AG20443 (cell line): ENCODE measurements around the gene SDK1.
"Not testable (repeated sequence)": the region's sequence is repeated elsewhere in the genome, so short reads cannot be mapped to it uniquely, and the experiment has no call there.

Experiments
- DNase-seq: peaks from one replicate; pipeline ENCODE4 v3.0.0; 2012; ENCODE audit warnings: low spot score, mixed read lengths

The SDK1 gene

DNA sequence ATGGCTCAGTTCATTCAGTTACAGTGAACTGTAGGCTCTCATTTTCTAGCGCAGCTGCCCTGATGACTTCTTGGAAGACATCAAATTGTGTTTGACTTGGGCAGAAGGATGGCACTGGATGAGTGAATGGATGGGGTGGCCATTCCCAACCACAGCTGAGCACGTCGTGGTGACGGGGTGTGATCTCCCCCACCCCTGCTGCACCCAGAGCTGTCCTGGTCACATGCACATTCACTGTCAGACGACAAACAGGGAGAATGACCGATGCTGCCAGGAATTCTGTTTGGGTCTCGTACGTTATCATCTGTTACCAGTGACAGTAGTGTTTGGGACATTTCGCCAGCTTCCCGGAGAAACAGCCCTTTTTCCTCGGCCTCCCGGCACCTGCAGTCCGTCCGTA lies 623.2 kb downstream of the SDK1 start:
- DNase-seq = no peak

DNA sequence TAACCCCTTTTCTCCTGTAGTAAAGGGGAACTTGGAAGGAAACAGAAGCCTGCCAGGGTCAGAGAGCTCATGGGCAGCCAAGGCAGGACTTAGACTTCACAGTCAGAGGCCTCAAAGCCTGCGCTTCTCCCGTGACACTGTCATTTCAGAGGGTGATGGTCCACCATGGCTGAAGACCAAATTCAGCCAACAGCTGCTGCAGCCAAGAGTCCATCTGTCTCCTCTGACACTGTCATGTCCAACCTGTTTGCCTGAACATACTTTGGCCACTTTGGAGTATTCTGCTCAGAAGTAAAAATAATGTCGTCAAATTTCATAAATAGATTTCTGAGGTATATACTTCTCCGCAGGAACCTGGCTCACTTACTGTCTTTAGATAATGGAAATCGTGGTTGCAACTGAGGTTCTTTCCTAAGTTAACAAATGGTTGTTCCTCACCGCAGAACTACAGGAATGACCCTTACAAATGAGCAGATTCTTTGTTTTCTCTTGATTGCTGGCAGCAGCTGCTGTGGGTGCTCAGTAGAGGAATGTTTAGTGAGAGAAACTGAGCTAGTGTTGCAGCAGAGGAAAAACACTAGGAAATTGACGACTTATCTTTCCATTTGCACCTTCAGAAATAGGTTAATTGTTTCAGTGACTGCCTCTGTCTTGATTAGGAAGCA lies 626.5 kb downstream of the SDK1 start:
- no peak for DNase-seq

DNA sequence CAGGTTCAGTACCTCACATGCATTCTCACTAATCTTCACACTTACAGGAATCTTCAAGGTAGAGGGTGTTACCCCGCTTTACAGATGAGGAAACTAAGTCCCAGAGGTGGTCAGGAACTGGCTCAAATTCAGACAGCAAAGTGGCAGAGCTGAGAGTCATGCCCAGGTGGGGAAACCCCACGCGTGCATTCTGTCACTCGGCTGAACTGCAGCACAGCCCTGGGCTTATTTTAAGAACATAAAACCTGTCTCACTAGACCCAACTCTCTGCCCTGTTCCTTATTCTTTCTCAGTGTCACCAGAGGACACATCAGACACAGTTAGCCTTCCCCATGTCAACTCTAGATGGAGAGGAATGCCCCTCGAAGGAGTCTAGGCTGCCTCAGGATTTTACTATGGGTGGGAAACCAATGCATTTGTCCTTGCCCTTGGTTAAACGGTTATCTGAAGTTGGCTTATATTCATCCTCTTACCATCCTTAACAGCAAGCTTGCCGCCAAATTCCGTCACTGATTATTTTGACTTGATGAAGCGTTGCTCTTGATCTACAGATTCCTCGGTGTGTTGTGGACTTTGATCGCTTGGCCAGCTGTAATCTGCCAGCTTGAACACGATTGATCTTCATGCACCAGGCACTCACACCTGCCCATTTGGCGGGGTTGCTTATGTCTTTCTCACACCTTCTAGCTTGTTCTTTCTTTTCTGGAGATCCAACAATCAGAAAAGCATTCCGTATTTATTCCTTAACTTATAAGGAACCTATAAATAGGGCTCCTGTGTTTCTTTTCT lies 627.9 kb downstream of the SDK1 start:
- no peak for DNase-seq

DNA sequence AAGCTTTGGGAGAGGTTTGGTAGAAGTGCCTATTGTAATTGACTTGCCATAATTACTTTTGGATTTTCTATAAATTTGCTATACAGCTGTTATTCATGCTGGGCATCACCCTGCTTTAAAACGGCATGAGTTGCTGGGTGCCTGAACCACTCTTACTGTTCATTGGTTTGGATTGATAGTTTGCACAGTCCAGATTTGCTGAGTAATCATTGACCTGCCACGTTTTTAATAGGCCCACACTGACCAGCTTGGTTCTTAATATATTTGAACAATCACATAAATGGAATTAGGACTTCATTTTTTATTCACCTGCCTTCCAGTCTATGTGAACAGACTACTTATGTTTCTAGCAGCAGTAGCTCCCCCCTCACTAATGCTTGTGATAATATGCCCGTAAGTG lies 630.8 kb downstream of the SDK1 start:
- DNase-seq = no peak

DNA sequence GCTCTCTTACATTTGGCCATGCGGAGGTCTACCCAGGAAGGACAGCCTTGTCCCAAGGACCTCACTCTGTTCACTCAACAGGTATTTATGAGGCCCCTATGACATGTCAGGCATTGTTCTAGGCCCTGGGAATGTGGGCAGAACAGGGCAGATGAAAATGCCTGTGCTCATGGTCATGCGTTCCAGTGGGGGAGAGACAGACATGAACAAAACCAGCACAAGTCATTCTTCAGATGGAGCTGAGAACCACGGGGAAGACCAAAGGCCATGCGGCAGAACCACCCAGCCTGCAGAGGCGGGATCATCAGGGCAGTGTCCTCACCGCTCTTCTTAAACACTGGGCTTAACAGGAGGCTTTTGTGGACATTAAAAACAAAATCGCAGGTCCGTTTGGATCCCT lies 636.1 kb downstream of the SDK1 start:
- DNase-seq = no peak

DNA sequence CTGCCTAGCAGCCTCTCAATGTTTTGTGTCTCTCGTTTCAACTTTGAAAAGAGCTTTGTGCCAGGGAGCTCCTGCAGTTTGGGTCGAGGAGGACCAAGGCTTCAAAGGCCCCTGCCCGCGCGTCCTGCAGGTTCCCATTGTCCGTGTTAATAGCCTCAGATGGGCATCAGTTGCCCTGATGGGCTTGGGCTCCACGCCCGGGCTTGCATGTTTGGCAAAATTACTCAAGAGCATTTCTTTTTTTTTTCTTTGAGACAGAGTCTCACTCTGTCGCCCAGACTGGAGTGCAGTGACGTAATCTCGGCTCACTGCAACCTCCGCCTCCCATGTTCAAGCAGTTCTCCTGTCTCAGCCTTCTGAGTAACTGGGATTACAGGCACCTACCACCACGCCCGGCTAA lies 636.6 kb downstream of the SDK1 start:
- DNase-seq = no peak

DNA sequence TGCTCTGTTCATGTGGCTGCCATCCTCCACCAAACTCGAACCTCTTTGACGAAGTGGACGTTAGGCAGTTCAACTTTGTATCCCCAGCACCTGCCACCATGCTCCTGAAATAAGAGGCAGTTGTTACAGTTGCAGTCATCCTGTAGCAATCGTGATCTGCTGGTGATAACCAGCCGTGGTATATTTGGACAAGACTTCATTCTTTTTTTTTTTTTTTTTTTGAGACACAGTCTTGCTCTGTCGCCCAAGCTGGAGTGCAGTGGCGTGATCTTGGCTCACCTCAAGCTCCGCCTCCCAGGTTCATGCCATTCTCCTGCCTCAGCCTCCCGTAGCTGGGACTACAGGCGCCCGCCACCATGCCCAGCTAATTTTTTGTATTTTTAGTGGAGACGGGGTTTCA lies 640.7 kb downstream of the SDK1 start:
- DNase-seq = not testable (repeated sequence)

DNA sequence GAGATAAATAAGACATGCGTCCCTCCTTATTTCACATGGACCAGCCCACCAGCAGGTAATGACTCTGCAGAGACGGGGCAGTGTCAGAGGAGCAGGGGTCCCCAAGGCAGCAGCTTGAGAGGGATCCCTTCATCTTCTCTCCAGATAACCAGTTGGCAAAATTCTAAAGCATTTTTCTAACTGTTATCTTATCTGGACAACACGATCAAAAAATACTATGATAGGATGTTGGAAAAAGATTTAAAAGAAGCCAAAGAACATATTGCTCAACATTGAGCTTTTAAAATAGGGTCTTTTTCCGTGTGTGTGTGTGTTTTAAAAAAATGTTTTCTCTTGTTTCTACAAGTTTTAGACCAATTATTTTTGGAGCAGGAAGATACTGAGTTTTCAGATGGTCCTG lies 641.2 kb downstream of the SDK1 start:
- DNase-seq = no peak

DNA sequence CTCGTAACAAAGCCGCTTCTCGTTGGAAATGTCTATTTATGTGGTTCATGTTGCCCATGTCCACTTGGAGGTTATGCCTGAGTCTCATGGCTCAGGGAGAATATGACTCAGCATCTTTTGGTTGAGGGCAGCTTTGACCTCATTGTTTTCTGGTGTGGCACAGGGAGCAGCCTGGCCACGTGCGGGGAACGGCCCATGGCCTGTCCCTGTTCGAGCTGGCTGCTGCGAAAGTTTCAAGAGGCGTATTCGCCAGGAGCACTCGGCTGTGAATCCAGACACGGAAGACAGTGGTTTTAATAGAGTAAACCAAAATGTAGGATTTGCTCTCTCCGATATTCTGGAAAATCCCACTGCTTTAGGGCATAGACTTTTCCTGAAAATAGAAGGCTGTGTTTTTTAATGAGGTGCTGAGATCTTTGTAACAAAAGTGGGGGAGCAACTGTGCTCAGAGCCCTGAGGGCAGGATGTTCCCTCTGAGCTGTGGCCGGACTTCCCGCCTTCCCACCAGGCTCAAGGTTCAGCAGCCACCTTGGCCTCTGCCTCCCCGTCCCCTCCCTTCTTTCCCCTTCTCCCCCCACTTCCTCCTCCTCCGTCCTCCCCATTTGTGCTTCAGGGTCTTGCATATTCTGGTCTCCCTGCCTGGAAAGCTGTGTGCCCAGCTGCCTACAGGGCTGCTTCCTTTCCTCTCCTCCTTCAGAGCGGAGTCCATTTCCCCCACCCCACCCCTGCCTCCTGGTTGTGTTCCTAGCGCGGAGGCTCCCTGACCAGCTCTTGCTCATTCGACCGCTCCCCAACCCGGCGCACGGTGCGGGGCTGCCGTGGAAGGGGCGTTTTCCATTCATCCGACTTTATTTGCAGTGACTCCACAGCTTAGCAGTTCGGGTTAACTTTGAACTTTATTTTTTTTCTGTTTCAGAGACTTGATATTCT lies 642.0 kb downstream of the SDK1 start:
- DNase-seq = no peak

DNA sequence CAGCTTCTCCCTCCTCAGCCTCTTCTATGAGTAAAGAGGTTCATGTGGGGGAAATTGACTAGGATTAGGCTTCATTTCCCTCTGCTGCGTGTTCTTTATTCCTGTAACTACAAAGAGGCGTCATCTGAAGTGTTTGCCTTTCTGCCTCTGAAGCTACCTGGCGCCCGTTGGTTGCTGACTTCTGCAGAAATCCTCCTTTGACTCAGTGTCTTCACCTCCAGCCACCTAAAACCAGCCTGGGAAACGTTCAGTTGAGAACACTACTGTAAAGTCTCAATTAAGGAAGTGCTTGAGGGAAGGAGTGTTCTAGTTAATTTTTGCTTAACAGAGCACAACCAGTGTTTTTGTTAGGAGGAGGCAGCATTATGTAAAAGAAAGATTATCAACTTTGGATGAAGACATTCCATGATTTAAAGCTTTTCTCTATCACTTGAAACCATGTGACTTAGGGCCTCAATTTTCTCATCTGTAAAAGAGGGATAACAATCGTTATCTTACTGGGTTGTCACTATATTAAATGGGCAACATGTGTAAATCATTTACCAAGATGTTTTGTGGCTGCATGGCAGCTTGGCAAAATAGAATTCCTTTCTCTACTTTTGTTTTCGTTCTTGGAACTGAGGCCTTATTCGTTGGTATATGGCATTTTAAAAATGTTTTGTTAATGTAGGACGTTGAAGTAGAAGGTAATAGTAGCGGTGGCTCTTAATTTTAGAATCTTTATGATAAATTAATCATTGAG lies 642.9 kb downstream of the SDK1 start:
- no peak for DNase-seq

DNA sequence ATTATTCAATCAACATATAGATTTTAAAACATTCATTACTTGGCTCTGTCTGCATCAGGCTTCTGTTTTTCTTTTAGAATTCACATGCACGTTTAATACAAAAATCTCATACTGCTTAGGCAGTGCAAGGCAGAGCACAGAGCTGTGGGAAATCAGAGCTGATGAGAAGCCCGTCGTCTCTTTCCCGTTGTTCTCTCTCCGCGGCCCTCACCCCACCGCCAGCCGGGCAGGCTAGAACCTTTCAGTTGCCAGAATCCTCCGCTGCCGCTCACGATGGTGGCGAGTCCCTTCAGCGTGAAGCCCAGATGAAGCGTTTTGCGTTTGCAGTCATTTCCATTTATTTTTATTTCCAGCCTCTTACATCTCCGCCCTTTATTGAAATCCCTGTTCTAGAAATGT lies 648.2 kb downstream of the SDK1 start:
- no peak for DNase-seq

DNA sequence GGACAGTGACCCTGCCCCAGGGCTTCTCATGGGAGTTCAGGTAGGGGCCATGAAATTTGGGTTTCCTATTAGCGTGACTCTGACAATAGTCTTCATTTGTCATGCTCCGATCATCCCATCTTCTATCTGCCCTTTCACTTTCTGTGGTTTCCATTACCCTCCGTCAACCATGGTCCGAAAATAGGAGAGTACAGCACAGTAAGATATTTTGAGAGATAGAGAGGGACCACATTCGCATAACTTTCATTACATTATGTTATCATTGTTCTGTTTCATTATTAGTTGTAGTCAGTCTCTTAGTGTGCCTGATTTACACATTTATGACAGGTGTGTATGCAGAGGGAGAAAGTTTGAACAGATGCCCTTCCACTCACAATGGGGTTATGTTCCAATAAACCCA lies 649.2 kb downstream of the SDK1 start:
- DNase-seq = no peak

DNA sequence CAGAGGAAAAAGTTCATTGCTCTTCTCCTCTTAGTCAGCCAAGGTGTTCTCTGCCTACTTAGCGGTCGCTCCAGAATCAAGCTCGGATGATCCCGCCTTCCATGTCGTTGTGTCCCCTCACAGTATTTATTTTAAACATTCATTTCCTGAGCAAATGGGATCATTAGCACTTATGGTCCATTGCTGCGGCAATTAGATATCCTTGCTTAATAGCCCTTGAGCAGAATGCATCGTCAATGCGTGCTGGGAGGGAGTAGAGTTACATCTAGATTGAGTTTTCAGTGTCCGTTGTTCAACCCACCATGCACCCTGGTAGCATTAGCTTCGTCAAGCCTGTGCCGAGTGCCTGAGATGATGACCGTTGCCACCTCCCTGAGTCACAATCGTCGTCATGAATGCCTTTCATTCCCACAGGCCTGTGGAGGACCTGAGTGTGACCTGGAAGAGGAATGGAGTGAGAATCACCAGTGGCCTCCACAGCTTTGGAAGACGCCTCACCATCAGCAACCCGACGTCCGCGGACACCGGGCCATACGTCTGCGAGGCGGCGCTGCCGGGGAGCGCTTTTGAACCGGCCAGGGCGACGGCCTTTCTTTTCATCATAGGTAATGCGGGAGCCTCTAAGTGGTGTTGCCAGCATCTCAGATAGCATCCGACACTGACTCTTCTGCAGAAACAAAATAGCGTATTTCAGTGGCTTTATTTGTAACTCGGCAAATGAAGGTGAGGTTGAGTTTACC lies 650.4 kb downstream of the SDK1 start:
- no peak for DNase-seq

DNA sequence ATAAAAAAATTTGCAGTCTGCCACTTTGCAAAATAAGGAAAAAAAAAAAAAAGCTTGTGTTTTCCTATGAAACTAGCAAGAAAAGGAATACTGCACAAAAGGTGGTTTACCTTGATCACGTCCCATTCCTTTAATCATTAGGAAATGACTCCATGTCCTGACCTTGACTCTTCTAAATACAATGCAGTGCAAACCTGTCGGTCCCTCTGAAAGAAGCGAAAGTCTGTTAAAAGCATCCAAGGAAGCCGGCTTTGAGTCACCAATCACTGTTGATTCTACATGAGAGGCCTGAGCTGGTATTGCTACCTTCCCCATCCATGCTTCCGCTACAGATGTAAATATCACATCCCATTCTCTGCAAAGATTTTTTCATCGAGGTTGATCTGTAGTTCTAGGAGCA lies 652.1 kb downstream of the SDK1 start:
- DNase-seq = no peak

DNA sequence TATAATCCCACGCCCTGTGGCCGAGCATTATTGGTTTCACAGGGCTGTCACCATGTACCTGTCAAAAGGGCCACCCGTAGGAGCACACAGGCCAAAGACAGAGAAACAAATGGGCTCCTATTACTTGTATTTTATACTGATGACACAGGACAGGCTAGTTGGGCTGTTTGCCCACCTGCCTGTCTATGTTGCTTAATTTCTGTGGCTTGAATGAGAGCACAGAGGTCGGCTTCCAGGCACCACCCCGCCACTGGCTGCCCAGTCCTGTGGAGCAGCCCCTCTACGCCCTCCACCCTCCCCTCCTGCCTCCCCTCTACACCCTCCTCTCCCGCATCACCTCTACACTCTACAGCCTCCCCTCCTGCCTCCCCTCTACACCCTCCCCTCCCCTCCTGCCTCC lies 652.9 kb downstream of the SDK1 start:
- DNase-seq = no peak

DNA sequence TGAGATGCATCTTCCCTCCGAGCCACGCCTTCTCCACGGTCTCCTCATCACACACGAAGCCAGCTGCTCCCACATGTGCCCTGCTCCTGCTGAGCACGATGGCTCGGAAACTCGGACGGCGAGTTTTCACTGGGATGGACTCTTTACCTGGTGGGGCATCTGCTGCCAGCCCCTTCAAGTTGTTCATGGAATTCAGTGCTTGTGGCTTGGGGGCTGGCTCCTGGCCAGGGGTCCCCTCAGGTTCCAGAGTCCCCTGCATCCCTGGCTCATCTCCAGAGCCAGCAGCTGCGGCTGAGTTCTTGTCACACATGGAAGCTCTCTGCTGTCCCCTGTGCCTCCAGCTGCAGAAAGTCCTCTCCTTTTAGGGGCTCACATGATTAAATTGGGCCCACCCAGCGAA lies 654.0 kb downstream of the SDK1 start:
- DNase-seq = no peak

DNA sequence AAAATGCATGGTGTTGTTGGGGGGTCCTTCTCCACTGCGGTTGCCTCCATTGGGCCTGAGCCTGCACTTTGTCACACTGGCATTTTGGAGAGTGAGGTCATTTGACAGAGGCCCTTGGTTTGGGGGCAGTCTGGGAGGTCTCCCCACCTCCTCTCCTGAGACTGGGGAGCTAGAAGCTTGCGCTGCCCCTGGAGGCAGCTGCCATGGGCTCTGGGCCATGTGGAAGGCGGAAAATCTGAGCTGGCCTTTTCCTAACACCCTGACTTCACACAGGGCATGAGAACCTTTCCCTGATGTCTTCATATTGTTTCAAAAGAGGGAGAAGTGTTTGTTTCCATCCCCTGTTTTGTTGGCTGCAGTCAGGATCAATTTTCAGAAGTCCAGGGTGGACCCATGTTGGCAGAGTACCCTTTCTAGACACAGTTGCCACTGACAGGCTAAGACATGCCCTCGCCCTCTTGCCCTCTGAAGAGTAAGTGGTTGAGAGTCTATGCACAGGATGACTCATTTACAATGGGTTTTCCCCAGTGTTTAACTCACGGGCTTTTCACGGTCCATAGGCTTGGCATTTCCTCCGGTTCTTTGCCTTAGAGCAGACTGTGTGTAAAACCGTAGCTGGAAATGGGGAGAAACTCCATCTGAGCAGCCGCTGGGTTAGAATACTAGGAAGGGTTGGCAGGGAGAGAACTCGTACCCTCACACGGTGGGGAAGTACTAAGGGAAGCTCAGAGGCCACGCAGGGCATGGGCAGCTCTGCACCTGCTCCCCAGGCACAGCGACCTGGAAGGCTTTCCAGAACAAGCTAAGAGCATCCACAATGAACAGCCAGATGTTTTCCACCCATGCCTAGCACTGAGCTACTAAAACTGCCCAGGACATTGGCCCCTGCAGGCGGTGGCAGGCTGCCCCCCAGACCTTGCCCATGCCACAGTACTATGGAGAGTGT lies 655.0 kb downstream of the SDK1 start:
- DNase-seq = no peak

DNA sequence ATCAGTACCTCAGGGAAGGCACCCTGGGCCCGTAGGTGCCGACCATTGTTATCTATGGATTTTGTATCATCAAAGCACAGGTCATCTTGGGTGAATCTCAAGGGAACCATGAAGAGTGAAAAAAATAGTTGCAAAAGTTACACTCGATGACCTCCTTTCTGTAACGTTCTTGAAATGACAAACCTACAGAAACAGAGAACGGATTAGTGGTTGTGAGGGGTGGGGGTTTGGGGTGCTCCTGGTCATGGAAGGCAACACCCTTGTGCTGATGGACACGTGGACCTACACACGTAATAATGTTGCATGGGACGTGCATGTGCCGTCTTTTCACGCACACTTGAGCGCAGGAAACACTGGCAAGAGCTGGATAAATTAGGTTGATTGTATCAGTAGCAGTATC lies 655.9 kb downstream of the SDK1 start:
- DNase-seq = no peak

DNA sequence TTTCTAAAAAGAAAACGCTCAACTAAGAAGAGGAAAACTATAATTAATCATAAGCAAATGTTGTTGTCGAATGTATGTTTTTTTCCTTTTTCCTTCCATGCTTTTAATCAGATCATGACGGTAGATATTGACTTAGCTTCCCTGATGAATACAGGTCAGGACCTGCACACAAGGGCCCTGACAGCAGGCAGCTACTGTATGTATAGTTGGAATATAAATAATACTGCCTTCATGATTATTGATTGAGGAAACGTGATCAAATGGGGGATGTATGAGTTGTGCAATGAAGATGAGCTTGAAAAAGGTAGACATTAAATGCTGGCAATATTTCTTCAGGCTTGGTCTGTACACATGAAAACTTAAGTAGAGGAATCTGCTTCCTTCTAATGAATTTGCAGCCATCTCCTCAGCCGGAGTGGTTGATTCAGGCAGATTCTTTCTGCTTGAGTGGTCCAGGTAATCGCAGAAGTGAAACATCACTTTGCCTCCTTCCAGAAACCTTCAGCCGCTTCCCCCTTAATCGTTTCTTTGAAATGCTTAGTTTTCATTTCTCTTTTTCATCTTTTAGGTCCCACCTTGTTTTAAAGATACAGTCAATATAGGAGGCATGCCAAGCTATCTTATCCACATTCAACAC lies 656.5 kb downstream of the SDK1 start:
- no peak for DNase-seq

DNA sequence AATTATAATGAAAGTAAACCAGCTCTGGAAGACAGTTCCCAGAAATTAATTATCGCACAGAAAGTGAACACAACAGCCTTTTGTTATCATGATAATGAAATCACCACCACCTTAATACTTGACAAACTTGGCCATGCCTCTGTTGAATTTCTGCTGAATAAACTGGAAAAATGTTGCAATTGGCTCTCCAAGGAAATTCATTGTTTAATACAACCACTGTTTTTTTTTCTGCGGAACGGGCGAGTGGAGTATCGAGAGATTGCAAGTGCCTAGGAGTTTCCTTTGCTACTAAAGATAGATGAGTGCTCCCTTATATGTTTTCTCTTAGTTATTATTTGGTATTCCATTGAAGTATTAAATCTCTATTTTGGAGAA lies 657.0 kb downstream of the SDK1 start:
- no peak for DNase-seq
